ENCODE data around the gene THAP7. TPM values are rescaled to one million over a fixed set of nuclear protein-coding genes. Genes with fewer than 3 reads are reported as not detected.

The THAP7 gene
- total and polyA plus RNA-seq, 9 of the 15 experiments (the other 6 are each of a cell fraction or from before 2014, with no cell fraction given), result 7.9 to 263 (median 84.1) TPM

- TF ChIP-seq HOMEZ (CRISPR knock-in tag; IDR thresholded peaks at IDR 0.05), result 0 out of 2 replicates have a peak, but pooled peaks have one; percentile 3
- no peak for TF ChIP-seq STAG1 (CRISPR knock-in tag; IDR thresholded peaks at IDR 0.05; ENCODE audit: borderline replicate concordance)
- TF ChIP-seq HDAC3 (IDR thresholded peaks at IDR 0.05; ENCODE audit: borderline replicate concordance, partially characterized antibody), result no peak
- no peak for TF ChIP-seq MEF2D (tag; conservative IDR thresholded peaks at IDR 0.05; ENCODE audit: low read depth)
- TF ChIP-seq ZFP36 (IDR thresholded peaks at IDR 0.05; ENCODE audit: low read depth, low read length, partially characterized antibody), result no peak
- TF ChIP-seq MCM2 (IDR thresholded peaks at IDR 0.05; ENCODE audit: low read depth), result no peak
- TF ChIP-seq SRSF3 (IDR thresholded peaks at IDR 0.05; ENCODE audit: insufficient read depth, low read length), result peak; percentile 83; the same call in 1 of the 2 replicates
- no peak for TF ChIP-seq TFAM (CRISPR knock-in tag; conservative IDR thresholded peaks at IDR 0.05)
- TF ChIP-seq STAT5A (IDR thresholded peaks at IDR 0.05; ENCODE audit: borderline replicate concordance, low read length), result no peak
- no peak for TF ChIP-seq PREB (CRISPR knock-in tag; IDR thresholded peaks at IDR 0.05)
- peak; percentile 8; the same call in 1 of the 2 replicates for TF ChIP-seq HMGXB4 (CRISPR knock-in tag; IDR thresholded peaks at IDR 0.05)
- TF ChIP-seq HMG20B (CRISPR knock-in tag; IDR thresholded peaks at IDR 0.05), result no peak
- peak in 1 of 3 experiments; percentile 81 for TF ChIP-seq YY1 (IDR thresholded peaks at IDR 0.05; ENCODE audit: borderline replicate concordance in 1 of 3, control insufficient read depth in 1 of 3, extremely low read depth in 1 of 3, insufficient read depth in 3 of 3, insufficient read length in 1 of 3, insufficient replicate concordance in 2 of 3, low read depth in 1 of 3, low read length in 2 of 3)
- TF ChIP-seq HDAC1 (IDR thresholded peaks at IDR 0.05), result no peak
- no peak for TF ChIP-seq MIER1 (IDR thresholded peaks at IDR 0.05; ENCODE audit: low read depth)
- TF ChIP-seq TCFL5 (CRISPR knock-in tag; conservative IDR thresholded peaks at IDR 0.05), result no peak
- no peak for TF ChIP-seq TARDBP (IDR thresholded peaks at IDR 0.05)
- no peak for TF ChIP-seq TRIM28 (IDR thresholded peaks at IDR 0.05)
- no peak for TF ChIP-seq CREM (IDR thresholded peaks at IDR 0.05; ENCODE audit: low read depth)
- TF ChIP-seq NFRKB (IDR thresholded peaks at IDR 0.05; ENCODE audit: low read depth), result no peak
- no peak for TF ChIP-seq ZNF184 (CRISPR knock-in tag; IDR thresholded peaks at IDR 0.05)
- TF ChIP-seq CXXC5 (CRISPR knock-in tag; IDR thresholded peaks at IDR 0.05), result peak; percentile 20
- TF ChIP-seq ZFP1 (CRISPR knock-in tag; IDR thresholded peaks at IDR 0.05), result no peak
- peak; percentile 84; the same call in 1 of the 2 replicates for TF ChIP-seq ZNF764 (CRISPR knock-in tag; IDR thresholded peaks at IDR 0.05; ENCODE audit: low read depth)
- TF ChIP-seq MCM5 (IDR thresholded peaks at IDR 0.05; ENCODE audit: low read depth), result no peak
- no peak for TF ChIP-seq NR2C1 (IDR thresholded peaks at IDR 0.05)
- no peak for TF ChIP-seq NR2C1 (tag; IDR thresholded peaks at IDR 0.05)
These were observed 13.0 kb upstream of the THAP7 start, which contains the start of gene P2RX6 (continued) for GRCh38 chr22:21014726-21015465.
